IgD-negative memory B cell (primary cell): ENCODE results near the gene TFAP2A. TPM values are rescaled to one million over a fixed set of nuclear protein-coding genes. Genes with fewer than 3 reads are reported as not detected.

Experiments
- H3K27ac Mint-ChIP-seq, 3 donors: one replicate each; pipeline ENCODE4 v1.8.0; 2020 to 2022; ENCODE audit warnings: mild to moderate bottlenecking in 3 of 3, mixed read lengths in 3 of 3, moderate library complexity in 1 of 3
- H3K27me3 Mint-ChIP-seq: one replicate; pipeline ENCODE4 v1.8.0; 2021; ENCODE audit warnings: mixed read lengths
- H3K36me3 Mint-ChIP-seq: one replicate; pipeline ENCODE4 v1.8.0; 2020; ENCODE audit warnings: mild to moderate bottlenecking, mixed read lengths
- H3K4me1 Mint-ChIP-seq, 3 donors: one replicate each; pipeline ENCODE4 v1.8.0; 2020 to 2022; ENCODE audit warnings: mixed read lengths in 3 of 3, mild to moderate bottlenecking in 1 of 3
- H3K4me3 Mint-ChIP-seq, 4 donors: one replicate each; pipeline ENCODE4 v1.8.0; 2020 to 2022; ENCODE audit warnings: mild to moderate bottlenecking in 4 of 4, mixed read lengths in 4 of 4, moderate library complexity in 3 of 4
- H3K9me3 Mint-ChIP-seq, 3 donors: one replicate each; pipeline ENCODE4 v1.8.0; 2020 to 2021; ENCODE audit warnings: mixed read lengths in 3 of 3, mild to moderate bottlenecking in 1 of 3
- polyA plus RNA-seq: library from polyadenylated mRNA; unstranded; fragments of 300-500 nt; fragmentation: Illumina TruSeq; gene quantifications from one replicate; pipeline ENCODE4 v1.2.3, GENCODE V29; 2021

TFAP2A gene
- polyA plus RNA-seq, 1 donor from 2014 or later = not detected

DNA sequence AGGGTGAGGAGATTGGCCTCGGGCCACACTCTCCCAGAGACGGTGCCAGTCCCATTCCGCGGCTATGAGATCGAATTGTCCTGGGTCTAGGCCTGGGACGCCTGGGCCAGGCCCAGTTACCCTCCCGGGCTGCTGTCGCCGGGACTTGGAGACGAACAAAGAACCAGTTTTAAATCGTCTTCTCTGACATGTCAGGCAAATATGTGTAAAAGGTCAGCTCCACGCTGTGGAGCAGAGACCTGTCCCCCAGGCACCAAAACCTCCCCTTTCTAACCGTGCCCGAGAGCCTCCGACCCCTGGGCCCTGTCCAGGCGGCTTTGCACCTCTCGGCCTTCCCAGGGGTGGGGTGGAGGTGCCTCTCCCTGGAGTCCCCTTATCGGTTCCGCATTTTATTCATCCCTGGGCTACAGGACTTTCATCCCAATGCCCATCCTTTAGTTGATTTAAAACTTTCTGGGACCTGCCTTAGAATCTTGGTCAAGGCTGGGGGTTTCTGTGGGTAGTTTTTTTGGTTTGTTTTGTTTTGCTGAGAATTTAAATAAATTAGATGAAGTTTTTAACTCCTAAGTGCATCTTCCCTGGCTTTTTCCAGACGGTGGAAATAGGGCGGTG lies 5.8 kb upstream of the TFAP2A start:
- peaks cover 3 to 11% (median 8%) of the 10 kb centered on the region in 3 donors for H3K9me3 Mint-ChIP-seq
- H3K4me3 Mint-ChIP-seq = peak overlapping the region in 3 of 4 donors; percentile 7 to 46 (median 27)
- peaks cover 80% of the 10 kb centered on the region for H3K27me3 Mint-ChIP-seq
- H3K27ac Mint-ChIP-seq = peak overlapping the region in 2 of 3 donors; percentile 37 to 77
- H3K4me1 Mint-ChIP-seq = peaks cover 8 to 16% (median 10%) of the 10 kb centered on the region in 3 donors
- H3K36me3 Mint-ChIP-seq = peaks cover 3% of the 10 kb centered on the region

DNA sequence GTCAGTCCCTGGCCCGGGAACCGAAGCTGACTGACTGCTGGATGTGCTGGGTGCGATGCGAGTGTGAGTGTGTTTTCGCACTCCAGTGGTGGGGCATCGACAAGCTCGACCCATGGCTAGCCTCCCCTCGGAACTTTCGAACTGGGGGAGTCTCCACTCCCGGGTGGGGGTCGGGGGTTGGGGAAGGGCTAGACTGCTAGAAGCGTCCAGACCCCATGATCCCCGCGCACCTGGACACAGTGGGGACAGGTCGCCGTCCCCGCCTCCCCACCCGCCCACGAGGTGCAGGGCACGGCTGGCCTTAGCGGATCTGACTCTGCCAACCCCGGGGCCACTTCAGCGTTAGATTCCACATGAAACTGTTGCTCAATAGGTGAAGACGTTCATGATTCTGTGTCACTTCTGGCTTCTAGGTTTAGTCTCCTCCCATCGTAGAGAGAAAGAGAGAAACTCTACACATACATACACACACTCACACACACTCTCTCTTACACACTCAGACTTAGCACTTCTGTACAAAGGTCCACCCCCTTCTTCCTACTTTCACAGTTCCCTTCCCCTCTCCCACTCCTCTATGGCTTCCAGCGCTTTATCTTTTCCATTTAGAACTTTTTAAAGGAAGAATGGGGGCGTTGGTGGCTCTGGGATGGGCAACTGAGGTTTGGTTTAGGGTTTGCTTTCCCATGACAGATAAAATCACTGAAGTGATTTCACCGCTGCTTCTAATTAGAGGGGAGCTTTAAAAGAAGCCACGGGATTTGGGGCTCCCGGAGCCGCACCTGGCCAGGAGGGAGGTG lies 5.1 kb upstream of the TFAP2A start:
- peak overlapping the region in 3 of 4 donors; percentile 3 to 46 (median 7) for H3K4me3 Mint-ChIP-seq
- H3K27me3 Mint-ChIP-seq = peaks cover 80% of the 10 kb centered on the region
- peaks cover 5 to 17% (median 5%) of the 10 kb centered on the region in 3 donors for H3K9me3 Mint-ChIP-seq
- H3K36me3 Mint-ChIP-seq = no peaks in the 10 kb centered on the region
- H3K27ac Mint-ChIP-seq = peak overlapping the region in 2 of 3 donors; percentile 37 to 77
- H3K4me1 Mint-ChIP-seq = peaks cover 8 to 12% (median 10%) of the 10 kb centered on the region in 3 donors

DNA sequence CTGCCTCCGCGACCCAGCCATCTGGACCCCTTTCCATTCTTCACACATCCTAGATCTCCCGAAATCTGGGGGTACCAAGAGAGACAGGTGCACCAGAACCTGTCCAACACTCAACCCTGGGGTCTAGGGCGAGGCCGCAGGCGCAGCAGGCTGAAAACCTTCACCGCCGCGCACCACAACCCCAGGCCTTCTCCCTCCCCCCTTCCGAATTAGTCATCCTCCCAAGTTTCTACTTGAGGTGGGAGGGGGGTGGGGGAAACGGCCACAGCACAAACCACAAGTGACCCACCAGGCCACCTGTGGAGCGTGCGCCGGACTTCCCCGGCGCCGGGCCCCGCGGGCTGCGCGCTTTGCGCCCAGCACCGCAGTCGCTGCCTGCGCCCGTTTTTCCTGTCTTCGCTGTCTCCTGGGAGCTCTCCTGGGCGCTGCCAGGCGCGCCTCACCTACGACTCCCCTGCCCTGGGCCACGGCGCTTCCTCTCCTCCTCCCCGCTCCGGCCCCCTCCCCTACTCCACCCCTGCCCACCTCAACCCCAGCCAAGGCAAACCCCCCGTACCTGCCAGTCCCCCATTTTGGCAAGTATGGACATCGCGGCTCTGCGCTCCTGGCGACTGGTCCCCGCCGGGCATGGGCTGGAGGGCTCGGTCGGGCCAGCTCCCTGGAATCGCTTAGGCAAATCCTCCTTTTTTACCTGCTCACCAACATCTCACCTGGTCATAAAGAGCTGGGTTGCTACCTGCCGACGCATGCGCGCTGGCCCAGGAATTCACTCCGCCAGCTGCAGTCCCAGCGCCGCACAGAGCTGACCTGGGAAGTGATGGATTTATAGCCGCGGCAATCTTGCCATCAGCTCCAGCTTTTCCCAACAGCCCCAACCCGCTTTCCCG lies 4.2 kb upstream of the TFAP2A start:
- peaks cover 0 to 18% (median 5%) of the 10 kb centered on the region in 3 donors for H3K9me3 Mint-ChIP-seq
- H3K27ac Mint-ChIP-seq = peak overlapping the region; percentile 86 to 98 (median 92)
- H3K4me3 Mint-ChIP-seq = peak overlapping the region in 1 of 4 donors; percentile 37
- H3K27me3 Mint-ChIP-seq = peaks cover 76% of the 10 kb centered on the region
- peaks cover 7 to 12% (median 8%) of the 10 kb centered on the region in 3 donors for H3K4me1 Mint-ChIP-seq
- no peaks in the 10 kb centered on the region for H3K36me3 Mint-ChIP-seq

DNA sequence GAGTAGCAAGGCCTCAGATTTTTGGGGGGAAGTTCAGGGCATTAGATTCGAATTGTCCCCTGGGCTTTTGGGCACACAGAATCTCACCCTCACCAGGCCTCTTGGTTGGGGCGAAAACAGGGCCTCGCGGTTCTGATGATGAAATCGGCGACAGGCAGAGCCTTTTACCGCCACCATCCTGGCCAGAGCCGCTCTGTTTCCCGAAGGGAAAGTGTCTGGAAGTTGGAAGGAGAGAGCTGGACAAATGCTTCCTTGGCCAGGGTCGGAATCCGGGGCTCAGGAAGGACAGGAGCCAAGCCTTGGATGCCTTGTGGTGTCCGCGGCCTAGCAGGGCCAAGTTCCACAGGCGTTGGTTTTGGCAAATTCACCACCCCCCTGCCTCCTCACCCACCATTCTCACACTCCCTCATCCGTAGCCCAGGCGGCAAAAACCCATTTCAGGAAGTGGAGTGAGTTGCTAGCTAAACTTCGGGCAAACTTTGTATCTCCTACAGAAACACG lies 3.5 kb upstream of the TFAP2A start:
- Mint-ChIP-seq H3K9me3 (peaks cover 0 to 20% (median 5%) of the 10 kb centered on the region in 3 donors), H3K4me1 (peaks cover 7 to 13% (median 7%) of the 10 kb centered on the region in 3 donors), H3K27ac (peak overlapping the region; percentile 86 to 98 (median 92)), H3K4me3 (peak overlapping the region in 1 of 4 donors; percentile 41), H3K36me3 (no peaks in the 10 kb centered on the region), H3K27me3 (peaks cover 82% of the 10 kb centered on the region)

DNA sequence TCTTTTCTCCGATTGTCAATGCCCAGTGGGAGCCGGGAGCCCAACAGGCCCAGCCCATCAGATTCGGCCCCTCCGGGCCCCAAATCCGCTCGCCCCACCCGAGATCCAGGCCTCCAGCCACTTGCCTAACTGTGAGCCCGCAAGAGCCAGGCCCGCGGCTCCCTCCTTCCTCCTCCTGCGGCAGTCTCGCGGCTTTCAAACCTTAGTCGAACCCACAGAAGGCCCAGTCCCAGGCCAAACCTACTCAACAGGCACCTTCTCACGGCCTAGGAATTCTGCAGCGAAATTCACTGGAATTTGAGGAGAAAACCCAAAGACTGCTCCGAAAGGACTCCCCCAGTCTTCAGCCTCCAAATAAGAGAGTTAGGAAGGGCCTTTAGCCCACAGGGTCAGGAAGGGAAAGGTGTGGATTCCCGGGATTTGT lies 2.8 kb upstream of the TFAP2A start:
- H3K4me3 Mint-ChIP-seq = peak overlapping the region in 3 of 4 donors; percentile 12 to 95 (median 47)
- H3K4me1 Mint-ChIP-seq = peaks cover under 1 to 11% (median 5%) of the 10 kb centered on the region in 3 donors
- no peaks in the 10 kb centered on the region for H3K36me3 Mint-ChIP-seq
- peaks cover 81% of the 10 kb centered on the region for H3K27me3 Mint-ChIP-seq
- H3K27ac Mint-ChIP-seq = peak overlapping the region; percentile 13 to 98 (median 86)
- peaks cover 0 to 20% (median 4%) of the 10 kb centered on the region in 3 donors for H3K9me3 Mint-ChIP-seq

DNA sequence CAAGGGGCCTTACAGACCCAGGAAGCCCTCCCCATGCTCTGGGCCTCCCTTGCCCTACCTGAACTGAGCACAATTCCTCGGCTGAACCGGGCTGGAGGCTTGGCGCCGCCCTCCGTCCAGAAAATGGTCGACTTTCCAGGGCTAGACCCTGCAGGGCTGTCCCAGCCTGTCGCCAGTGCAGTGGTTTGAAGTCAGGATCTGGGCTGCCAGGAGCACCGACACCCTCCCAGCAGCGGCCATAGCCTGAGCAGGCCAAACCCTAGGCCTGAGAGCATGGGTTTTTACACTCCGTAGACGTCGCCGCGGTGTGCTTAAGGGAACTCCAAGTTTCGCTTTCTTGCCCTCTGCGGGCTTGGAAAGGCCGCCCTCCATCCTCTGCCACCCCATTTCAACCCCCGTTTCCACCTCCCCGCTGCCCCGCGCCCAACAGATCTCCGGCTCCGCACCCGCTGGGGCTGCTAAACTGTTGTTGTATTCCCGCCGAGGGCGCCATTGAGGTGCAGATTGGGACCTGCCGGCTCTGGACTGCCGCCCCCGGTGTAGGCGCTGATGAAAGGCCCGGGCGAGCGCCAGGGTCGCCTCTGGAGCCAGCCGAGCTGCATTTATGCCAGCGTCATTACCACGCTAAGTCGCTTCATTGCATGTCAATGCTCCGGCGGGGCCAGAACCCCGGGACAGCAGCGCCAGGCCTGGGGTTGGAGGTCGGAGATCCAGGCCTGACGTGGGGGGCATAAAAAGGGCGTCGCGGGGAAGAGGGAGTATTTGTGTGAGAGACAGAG lies 2.2 kb upstream of the TFAP2A start:
- Mint-ChIP-seq H3K4me3 (peak overlapping the region in 2 of 4 donors; percentile 9 to 95), H3K36me3 (no peaks in the 10 kb centered on the region), H3K9me3 (peaks cover 0 to 21% (median 4%) of the 10 kb centered on the region in 3 donors), H3K27ac (peak overlapping the region; percentile 83 to 98 (median 86)), H3K4me1 (peaks cover 0 to 11% (median 4%) of the 10 kb centered on the region in 3 donors), H3K27me3 (peaks cover 77% of the 10 kb centered on the region)

DNA sequence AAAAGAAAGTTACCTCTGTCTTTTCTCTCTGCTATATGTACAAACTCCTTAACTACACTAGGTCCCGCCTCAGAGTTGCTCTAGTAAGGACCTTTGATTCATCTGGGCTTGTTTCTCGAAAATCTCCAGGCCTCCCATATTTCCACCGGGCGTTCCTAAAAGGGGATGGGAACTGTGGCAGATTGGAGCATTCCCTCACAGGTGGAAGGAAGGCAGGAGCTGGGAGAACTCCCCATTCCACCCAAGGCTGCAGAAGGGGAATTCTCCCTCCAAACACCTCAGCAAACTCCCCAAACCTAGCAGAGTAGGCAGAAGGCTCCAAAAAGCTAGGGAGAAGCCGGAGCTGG lies 1.6 kb upstream of the TFAP2A start:
- H3K27ac Mint-ChIP-seq = peak overlapping the region; percentile 89 to 98 (median 95)
- peaks cover 4 to 8% (median 8%) of the 10 kb centered on the region in 3 donors for H3K4me1 Mint-ChIP-seq
- no peaks in the 10 kb centered on the region for H3K36me3 Mint-ChIP-seq
- H3K4me3 Mint-ChIP-seq = peak overlapping the region in 3 of 4 donors; percentile 37 to 95 (median 51)
- peaks cover 0 to 21% (median 4%) of the 10 kb centered on the region in 3 donors for H3K9me3 Mint-ChIP-seq
- H3K27me3 Mint-ChIP-seq = peaks cover 76% of the 10 kb centered on the region

DNA sequence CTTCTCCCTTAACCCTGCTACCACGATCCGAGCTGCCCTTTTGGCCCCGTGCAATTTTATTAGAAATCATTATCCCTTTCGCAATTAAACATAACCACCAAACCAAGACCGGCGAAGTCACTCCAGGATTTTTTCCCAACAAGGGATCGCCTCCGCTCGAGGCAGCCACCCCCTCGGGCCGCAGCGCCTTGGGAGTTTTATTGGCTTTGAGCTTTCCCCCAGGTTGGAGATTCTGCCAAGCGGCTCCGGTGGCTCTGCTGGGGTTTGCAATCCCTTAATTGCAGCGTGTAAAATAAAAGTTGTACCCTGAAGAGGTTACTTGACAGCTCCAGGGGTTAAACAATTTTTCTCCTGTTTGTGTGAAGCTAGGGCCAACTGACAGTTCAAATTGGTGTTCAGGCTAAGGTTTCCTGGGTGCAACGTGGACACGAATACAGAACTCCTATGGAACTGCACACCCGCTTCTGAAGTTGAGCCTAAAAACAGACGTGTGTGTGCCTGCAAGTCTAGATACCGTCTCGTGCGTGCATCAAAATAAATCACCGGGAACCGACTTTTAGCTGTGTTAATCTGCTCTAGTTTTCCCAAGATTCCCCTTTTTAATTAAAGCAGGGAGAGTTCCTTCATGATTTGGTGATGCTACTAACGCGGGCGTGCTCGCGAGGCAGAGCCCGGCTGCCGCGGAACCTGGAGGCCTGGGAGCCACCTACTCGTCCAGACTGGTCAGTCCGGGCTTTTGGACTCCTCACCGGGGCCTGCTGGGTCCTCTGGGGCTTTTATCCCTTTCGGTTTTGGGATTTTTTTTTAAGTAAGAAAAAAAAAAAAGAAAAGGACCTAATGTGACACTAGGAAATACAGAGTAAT lies 975 bp upstream of the TFAP2A start:
- Mint-ChIP-seq H3K36me3 (no peaks in the 10 kb centered on the region), H3K4me1 (peaks cover 4 to 12% (median 9%) of the 10 kb centered on the region in 3 donors), H3K9me3 (peaks cover 4 to 20% (median 4%) of the 10 kb centered on the region in 3 donors), H3K4me3 (peak overlapping the region; percentile 12 to 95 (median 79)), H3K27me3 (peaks cover 74% of the 10 kb centered on the region), H3K27ac (peak overlapping the region; percentile 89 to 98 (median 95))

DNA sequence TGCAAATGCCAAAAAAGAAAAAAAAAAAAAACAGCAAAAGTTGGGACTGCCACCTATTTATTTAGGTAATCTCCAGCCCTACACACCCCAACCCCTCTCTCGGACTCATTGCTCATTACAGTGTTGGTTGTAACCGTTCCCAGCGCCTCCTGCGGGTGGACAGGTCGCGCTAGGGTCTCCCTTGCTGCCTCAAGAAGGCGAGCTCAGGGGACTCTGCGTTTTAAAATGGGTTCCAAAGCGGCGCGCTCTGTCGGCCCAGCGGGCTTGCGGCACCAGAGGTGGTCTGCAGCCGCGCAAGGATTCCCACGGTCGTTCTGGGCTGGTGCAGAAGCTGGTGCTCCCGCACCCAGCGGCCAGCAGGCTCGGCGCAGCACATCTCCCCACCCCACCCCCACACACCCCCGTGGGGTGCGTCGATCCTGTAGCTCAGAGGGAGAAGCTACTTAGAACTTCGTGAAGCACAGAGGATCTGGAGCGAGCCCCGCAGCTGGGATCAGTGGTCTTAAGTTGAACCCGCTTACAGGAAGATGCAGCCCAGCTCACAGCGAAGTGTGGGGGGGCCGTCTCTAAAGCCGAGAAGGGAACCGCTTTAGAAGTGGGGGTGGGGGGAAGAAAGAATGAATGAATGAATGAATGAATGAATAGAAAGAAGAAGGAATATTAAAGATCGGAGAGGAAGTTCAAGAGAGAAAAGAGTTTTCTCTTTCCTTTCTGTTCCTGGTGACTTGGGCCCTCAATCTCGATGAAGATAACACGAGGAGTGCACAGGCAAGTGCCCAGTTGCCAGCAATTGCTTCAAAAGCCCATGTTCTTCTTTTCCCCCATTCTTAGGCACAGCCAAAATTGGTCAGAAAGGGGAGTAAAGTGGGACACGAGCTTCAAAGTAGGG lies 780 bp downstream of the TFAP2A start:
- Mint-ChIP-seq H3K27ac (peak overlapping the region; percentile 85 to 98 (median 95)), H3K9me3 (peaks cover 6 to 32% (median 12%) of the 10 kb centered on the region in 3 donors), H3K4me3 (peak overlapping the region; percentile 88 to 95 (median 90)), H3K27me3 (peaks cover 75% of the 10 kb centered on the region), H3K36me3 (peaks cover 2% of the 10 kb centered on the region), H3K4me1 (peaks cover 4 to 14% (median 9%) of the 10 kb centered on the region in 3 donors)

DNA sequence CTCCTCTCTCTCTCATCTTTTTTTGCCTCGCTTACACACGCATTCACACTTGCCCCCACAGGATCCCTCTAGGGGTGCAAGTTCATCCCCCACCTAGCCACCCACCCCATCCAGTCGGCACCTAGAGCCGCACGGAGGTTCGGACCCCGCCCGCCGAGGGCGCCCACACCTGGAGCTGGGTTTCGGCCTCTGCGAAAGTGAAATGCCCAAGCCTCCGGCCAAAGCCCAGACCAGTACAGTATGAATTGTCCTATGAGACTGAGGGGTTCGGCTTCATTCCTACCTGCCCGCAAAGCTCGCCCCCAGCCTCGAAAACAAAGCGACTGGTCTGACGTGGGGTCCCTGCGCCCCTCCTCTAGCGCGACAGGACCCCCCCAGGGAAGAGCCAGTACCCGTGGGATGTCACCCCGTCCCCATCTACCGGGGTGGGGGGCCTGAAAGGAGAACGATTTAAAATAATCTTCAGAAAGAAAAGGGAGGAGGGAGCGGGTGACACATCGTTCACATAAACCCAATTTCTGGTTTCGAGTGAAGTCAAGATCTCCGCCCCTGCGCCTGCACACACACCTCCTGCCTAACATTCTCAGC lies 1.5 kb downstream of the TFAP2A start:
- H3K9me3 Mint-ChIP-seq = peaks cover 6 to 32% (median 12%) of the 10 kb centered on the region in 3 donors
- H3K27me3 Mint-ChIP-seq = peaks cover 70% of the 10 kb centered on the region
- H3K27ac Mint-ChIP-seq = peak overlapping the region; percentile 85 to 95 (median 91)
- H3K4me1 Mint-ChIP-seq = peaks cover 4 to 14% (median 9%) of the 10 kb centered on the region in 3 donors
- peak overlapping the region; percentile 88 to 95 (median 90) for H3K4me3 Mint-ChIP-seq
- H3K36me3 Mint-ChIP-seq = peaks cover 2% of the 10 kb centered on the region

DNA sequence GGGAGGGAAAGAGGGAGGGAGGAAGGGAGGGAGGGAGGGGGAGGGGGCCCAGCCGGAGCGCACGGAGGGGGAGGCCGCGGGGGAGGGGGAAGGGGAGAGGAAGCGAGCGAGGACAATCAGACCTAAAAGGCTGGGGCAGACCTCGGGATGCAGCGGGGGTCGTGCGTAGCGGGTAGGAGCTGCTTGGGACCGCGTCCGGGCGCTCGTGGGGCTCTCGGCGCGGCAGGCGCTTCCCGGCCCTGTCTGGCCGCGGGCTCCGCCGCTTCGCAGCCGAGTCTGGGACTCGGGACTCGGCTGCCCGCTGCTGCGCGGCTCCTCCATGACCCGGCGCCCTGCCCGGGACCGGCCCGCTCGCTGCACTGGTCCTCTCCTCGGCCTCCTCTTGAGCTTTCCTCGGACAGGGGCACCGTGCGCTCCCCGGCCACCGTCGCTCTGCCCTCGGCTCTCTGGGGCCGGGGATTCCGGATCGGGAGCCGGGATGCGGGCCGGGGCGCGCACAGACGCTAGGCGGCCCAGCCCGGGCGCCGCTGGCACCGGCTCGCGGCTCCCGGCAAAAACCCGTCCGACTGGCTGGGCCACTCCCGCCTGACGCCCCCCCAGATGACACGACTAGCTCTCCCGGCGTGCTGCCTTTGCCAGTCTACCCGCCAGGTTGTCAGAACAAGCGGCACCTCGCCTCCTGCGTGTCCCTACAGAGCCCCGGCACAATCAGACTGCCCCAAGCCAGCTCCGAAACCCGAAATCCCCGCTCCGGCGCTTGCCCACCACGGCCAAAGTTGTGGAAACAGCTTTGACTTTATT lies 2.2 kb downstream of the TFAP2A start:
- Mint-ChIP-seq H3K36me3 (peaks cover 2% of the 10 kb centered on the region), H3K4me1 (peaks cover 4 to 14% (median 9%) of the 10 kb centered on the region in 3 donors), H3K4me3 (peak overlapping the region; percentile 89 to 96 (median 94)), H3K27me3 (peaks cover 68% of the 10 kb centered on the region), H3K27ac (peak overlapping the region; percentile 85 to 99 (median 99)), H3K9me3 (peaks cover 6 to 31% (median 12%) of the 10 kb centered on the region in 3 donors)
